Heart left ventricle (tissue), 16 donors: ENCODE results near the gene CRISPLD2. TPM values are rescaled to one million over a fixed set of nuclear protein-coding genes. Genes with fewer than 3 reads are reported as not detected.
A peak's percentile ranks its signal among the peaks of the same experiment; 100 is the strongest.

Experiments used
- ATAC-seq, 4 donors: fragments of 200-7000 bp; cut with Tn5 transposase; one replicate each; pipeline ENCODE4 v1.9.1; 2020 to 2022; ENCODE audit warnings: moderate library complexity in 4 of 4, mild to moderate bottlenecking in 3 of 4, moderate number of reproducible peaks in 1 of 4
- DNase-seq, 5 donors: peaks; one replicate each; pipeline ENCODE4 v3.0.0-alpha.2; 2020
- H3K27ac ChIP-seq, 12 donors: fragments of 200-600 bp; sonication (generic) in 4 of 12; one replicate each; pipeline versions ENCODE4 v1.5.0 to v1.8.0; 2016 to 2022; ENCODE audit warnings: mild to moderate bottlenecking in 2 of 12
- H3K27me3 ChIP-seq, 9 donors: fragments of 200-600 bp; sonication (generic) in 2 of 9; one replicate each; pipeline versions ENCODE4 v1.5.1 to v1.8.0; 2016 to 2022; ENCODE audit warnings: mild to moderate bottlenecking in 3 of 9
- H3K36me3 ChIP-seq, 9 donors: fragments of 200-600 bp; sonication (generic) in 2 of 9; one replicate each; pipeline versions ENCODE4 v1.5.0 to v1.8.0; 2018 to 2022; ENCODE audit warnings: mild to moderate bottlenecking in 2 of 9
- H3K4me1 ChIP-seq, 12 donors: fragments of 200-600 bp; sonication (generic) in 4 of 12; one replicate each; pipeline versions ENCODE4 v1.5.0 to v1.8.0; 2016 to 2022; ENCODE audit warnings: mild to moderate bottlenecking in 3 of 12
- H3K4me3 ChIP-seq, 12 donors: fragments of 200-600 bp; sonication (generic) in 4 of 12; one replicate each; pipeline versions ENCODE4 v1.5.0 to v1.8.0; 2017 to 2022; ENCODE audit warnings: mild to moderate bottlenecking in 9 of 12, moderate library complexity in 4 of 12
- H3K9me3 ChIP-seq, 12 donors: fragments of 200-600 bp; sonication (generic) in 4 of 12; one replicate each; pipeline versions ENCODE4 v1.5.0 to v1.8.0; 2016 to 2022; ENCODE audit warnings: mild to moderate bottlenecking in 1 of 12
- POLR2A ChIP-seq, 2 donors: fragments of 450-650 bp; IDR thresholded peaks; one replicate each; pipeline ENCODE4 v1.6.1; 2017; ENCODE audit warnings: antibody characterized with exemption in 2 of 2, mild to moderate bottlenecking in 2 of 2, moderate library complexity in 2 of 2
- WGBS, 4 donors: extraction: QIAGEN DNeasy Blood & Tissue Kit in 2 of 4; methylation state at CpG; one replicate each; pipeline versions ENCODE4 v1.1.5 to v1.1.7; 2013 to 2018; 5-methylcytosine and 5-hydroxymethylcytosine counted together
- intact Hi-C, 10 donors: fragments of 100-400 bp; cut with DNase I; formaldehyde crosslinking; loops; one replicate each; pipeline versions ENCODE4 v1.11.1 to v1.14.2; 2022
- polyA plus RNA-seq, 2 donors: library from polyadenylated mRNA; stranded (reverse); fragments of 200-250 nt; gene quantifications; one replicate each; pipeline ENCODE4 v1.2.3, GENCODE V29; 2013
- total RNA-seq, 9 donors: library from RNA; depleted of rRNA in 2 of 9; stranded (reverse); fragments of >200 nt in 2 of 9; fragmentation: NEBNext Ultra II Directional in 3 of 9; extraction: Animal tissue kit (Norgen Biotek cat#: 25700) in 3 of 9; gene quantifications; one replicate each; pipeline versions ENCODE4 v1.1.0 to v1.2.4, GENCODE V29; 2016 to 2023
- TF ChIP-seq, protein P1 (sequence below), 12 donors: fragments of 200-600 bp; sonication (generic) in 4 of 12; IDR thresholded peaks; one replicate each; pipeline versions ENCODE4 v1.5.0 to v1.8.0; 2018 to 2022; ENCODE audit warnings: antibody characterized with exemption in 12 of 12, mild to moderate bottlenecking in 5 of 12
- donor health status: ischemic (EF 13 %, LVEDD 7.1; RV severe dilation, severe dysfunction).
- donor health status: healthy with polysubstance abuse.
- donor health status: DM: no; HTN: yes; CAD: no.
- donor health status: DM: no; HTN: no; CAD: no.
- donor health status: ischemic (EF 25% LVEDD 6.9; RV normal size, moderate dysfunction).
- donor health status: ischemic (EF 25% LVEDD 5.7; RV mildly dilated, moderate dysfunction).
- donor health status: healthy.
- donor health status: DM: yes; HTN: yes; CAD: no.
- donor health status: ischemic (EF 35%, LVEDD 5.7; RV mildly dilated, moderate dysfunction).
- donor health status: nonischemic (EF 11% LVEDD 7.7; RV severe dilation, severe dysfunction).
- donor health status: DM: yes; HTN: yes; CAD: no.
- donor health status: PGD.
- donor health status: ischemic (EF 29% LVEDD 5.4; RV normal size, mild dysfunction).
- donor health status: nonischemic (EF 23%, LVEDD 6.1; RV moderate dilation, normal function).

CRISPLD2 gene
- total and polyA plus RNA-seq, 11 donors, result 8.0 to 153 (median 12.9) TPM

DNA sequence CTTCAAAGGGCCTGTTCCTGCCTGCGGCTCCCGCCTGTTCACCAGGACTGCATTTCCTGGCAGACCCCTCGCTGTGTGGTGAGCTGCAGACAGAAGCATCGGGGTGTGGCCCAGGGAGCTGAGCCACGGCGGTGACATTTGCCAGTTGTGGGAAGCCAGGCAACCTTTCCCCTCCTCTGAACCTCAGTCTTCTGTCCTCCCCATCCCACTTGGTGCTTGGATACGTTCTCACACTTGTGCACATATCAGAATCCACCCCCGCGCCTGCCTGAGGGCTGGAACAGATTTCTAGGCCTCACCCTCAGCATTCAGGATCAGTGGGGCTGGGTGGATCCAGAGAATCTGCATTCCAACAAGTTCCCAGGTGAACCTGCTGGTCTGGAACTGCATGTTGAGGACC is 63.5 kb downstream of the CRISPLD2 start:
- DNase-seq, result peak; percentile 30 to 72 (median 46)
- TF ChIP-seq POLR2A (IDR thresholded peaks at IDR 0.05), result no peak
- TF ChIP-seq, protein P1, sequence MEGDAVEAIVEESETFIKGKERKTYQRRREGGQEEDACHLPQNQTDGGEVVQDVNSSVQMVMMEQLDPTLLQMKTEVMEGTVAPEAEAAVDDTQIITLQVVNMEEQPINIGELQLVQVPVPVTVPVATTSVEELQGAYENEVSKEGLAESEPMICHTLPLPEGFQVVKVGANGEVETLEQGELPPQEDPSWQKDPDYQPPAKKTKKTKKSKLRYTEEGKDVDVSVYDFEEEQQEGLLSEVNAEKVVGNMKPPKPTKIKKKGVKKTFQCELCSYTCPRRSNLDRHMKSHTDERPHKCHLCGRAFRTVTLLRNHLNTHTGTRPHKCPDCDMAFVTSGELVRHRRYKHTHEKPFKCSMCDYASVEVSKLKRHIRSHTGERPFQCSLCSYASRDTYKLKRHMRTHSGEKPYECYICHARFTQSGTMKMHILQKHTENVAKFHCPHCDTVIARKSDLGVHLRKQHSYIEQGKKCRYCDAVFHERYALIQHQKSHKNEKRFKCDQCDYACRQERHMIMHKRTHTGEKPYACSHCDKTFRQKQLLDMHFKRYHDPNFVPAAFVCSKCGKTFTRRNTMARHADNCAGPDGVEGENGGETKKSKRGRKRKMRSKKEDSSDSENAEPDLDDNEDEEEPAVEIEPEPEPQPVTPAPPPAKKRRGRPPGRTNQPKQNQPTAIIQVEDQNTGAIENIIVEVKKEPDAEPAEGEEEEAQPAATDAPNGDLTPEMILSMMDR (IDR thresholded peaks at IDR 0.05), result no peak
- peaks cover 0 to 38% (median 14%) of the 10 kb centered on the region in 12 donors for H3K4me1 ChIP-seq
- ATAC-seq, result peak; percentile 22 to 67 (median 57)
- WGBS, 4 donors, result 64 to 79% (median 76%) methylated on average over 8 to 9 of the region's 9 CpGs
- peaks cover 0 to 28% (median 7%) of the 10 kb centered on the region in 9 donors for H3K36me3 ChIP-seq
- intact Hi-C loops, result loop anchor here in 1 of 10 donors (5.0 kb wide), 1 partner anchor 46 kb away; no protein-coding TSS in a partner anchor
- H3K9me3 ChIP-seq, result no peaks in the 10 kb centered on the region
- H3K27ac ChIP-seq, result peak overlapping the region in 6 of 12 donors; percentile 11 to 79 (median 40)
- H3K4me3 ChIP-seq, result no peak overlapping the region
- no peaks in the 10 kb centered on the region for H3K27me3 ChIP-seq

DNA sequence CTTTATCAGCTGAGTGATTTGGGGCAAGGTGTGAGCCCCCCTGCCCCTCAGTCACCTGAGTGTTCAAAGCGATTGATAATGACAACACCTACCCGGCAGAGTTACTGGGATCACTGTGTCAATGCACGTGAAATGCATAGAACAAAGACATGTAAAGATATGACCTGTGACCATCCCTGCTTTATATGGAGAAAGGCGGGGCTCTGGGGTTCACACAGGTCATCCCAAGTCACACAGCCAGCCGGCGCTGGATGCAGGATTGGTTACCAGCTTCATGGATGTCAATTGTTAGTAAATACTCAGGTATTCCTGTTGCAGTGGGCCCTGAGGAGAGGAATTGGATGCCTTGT is 64.4 kb downstream of the CRISPLD2 start:
- DNase-seq (peak in 1 of 5 donors; percentile 42), ATAC-seq (no peak)
- H3K4me1 ChIP-seq, result peaks cover 0 to 38% (median 14%) of the 10 kb centered on the region in 12 donors
- peak overlapping the region in 8 of 12 donors; percentile 2 to 79 (median 70) for H3K27ac ChIP-seq
- 71 to 80% (median 72%) methylated on average over 6 of the region's 6 CpGs for WGBS, 4 donors
- intact Hi-C loops, result loop anchor here in 1 of 10 donors (5.0 kb wide), 1 partner anchor 47 kb away; no protein-coding TSS in a partner anchor
- no peak for TF ChIP-seq POLR2A (IDR thresholded peaks at IDR 0.05)
- TF ChIP-seq, protein P1 (IDR thresholded peaks at IDR 0.05), result no peak
- no peaks in the 10 kb centered on the region for H3K9me3 ChIP-seq
- H3K36me3 ChIP-seq, result peaks cover 0 to 33% (median 7%) of the 10 kb centered on the region in 9 donors
- H3K4me3 ChIP-seq, result no peak overlapping the region
- no peaks in the 10 kb centered on the region for H3K27me3 ChIP-seq

DNA sequence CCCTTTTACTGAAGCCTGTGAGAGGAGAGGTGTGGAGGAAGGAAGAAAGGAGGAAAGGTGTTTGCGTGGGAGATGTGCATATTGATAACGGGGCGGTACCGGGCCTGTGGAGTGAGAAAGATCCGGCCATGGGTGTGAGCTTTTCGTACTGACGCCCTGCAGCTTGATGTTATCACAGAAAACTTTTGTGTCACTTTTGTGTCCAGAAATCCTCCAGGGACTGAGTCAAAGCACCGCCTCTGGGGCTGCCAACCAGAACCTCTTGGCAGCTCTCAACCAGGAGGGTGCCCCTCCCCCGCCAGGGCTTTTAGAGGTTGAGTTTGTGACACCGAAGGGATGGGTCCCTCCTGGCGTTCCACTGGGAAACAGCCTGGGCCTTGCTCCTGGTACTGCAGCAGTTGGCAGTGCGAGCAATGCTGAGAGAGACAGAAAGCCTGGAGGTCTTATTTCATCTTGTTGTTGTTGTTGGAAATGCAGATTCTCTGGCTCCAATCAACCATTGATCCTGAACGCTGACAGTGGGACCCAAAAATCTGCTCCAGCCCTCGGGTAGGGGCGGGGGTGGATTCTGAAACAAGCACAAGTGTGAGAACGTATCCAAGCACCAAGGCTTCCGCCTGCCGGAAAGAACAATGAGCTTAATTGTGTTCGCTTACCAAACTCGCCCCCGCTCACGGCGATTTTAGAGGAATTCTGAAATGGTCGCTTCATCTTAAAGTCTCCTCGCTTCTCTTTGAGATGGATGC is 65.0 kb downstream of the CRISPLD2 start:
- H3K9me3 ChIP-seq, result no peaks in the 10 kb centered on the region
- peak overlapping the region in 11 of 12 donors; percentile 1 to 79 (median 69) for H3K27ac ChIP-seq
- WGBS, 4 donors, result 34 to 61% (median 45%) methylated on average over 25 of the region's 25 CpGs
- H3K27me3 ChIP-seq, result no peaks in the 10 kb centered on the region
- ATAC-seq (peak in 3 of 4 donors; percentile 30 to 55 (median 47)), DNase-seq (peak; percentile 47 to 65 (median 62))
- peak overlapping the region in 5 of 12 donors; percentile 8 to 14 (median 12) for H3K4me3 ChIP-seq
- H3K36me3 ChIP-seq, result peaks cover 0 to 31% (median 7%) of the 10 kb centered on the region in 9 donors
- intact Hi-C loops, result loop anchor here in 1 of 10 donors (5.0 kb wide), 1 partner anchor 47 kb away; no protein-coding TSS in a partner anchor
- TF ChIP-seq POLR2A (IDR thresholded peaks at IDR 0.05), result no peak
- TF ChIP-seq, protein P1 (IDR thresholded peaks at IDR 0.05), result no peak
- peaks cover 0 to 38% (median 14%) of the 10 kb centered on the region in 12 donors for H3K4me1 ChIP-seq

DNA sequence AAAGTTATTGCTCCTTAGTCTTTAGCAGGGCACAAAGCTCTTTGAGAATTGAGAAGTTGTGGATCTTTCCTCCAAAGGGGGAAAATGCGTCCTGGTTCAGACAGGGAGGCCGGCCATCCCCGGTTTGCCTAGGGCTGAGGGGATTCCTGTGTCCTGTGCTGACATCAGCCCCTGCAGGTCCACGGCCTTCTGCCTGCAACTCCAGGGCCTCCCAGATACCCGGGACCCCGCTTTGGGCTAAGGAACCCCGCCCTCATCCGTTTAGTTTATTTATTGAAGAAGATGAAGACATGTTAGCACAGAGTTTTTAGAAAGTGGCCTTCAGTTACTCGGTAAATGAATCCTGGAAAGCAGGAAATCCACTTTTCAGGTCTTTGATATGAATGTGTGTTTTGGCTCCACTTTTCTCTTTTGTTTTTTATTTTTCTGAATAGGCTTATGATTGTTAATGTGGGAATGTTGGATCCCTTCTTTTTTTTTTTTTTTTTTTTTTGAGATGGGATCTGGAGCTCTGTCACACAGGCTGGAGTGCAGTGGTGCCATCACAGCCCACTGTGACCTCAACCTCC is 65.6 kb downstream of the CRISPLD2 start:
- peaks cover 0 to 25% (median 7%) of the 10 kb centered on the region in 9 donors for H3K36me3 ChIP-seq
- H3K4me3 ChIP-seq, result peak overlapping the region in 4 of 12 donors; percentile 9 to 14 (median 12)
- no peaks in the 10 kb centered on the region for H3K27me3 ChIP-seq
- DNase-seq (peak in 1 of 5 donors; percentile 38), ATAC-seq (peak in 1 of 4 donors; percentile 2)
- H3K4me1 ChIP-seq, result peaks cover 0 to 38% (median 14%) of the 10 kb centered on the region in 12 donors
- H3K27ac ChIP-seq, result peak overlapping the region in 11 of 12 donors; percentile 1 to 79 (median 69)
- WGBS, 4 donors, result 38 to 55% (median 47%) methylated on average over 9 of the region's 9 CpGs
- intact Hi-C loops, result no loop called here
- TF ChIP-seq, protein P1 (IDR thresholded peaks at IDR 0.05), result no peak
- no peak for TF ChIP-seq POLR2A (IDR thresholded peaks at IDR 0.05)
- H3K9me3 ChIP-seq, result no peaks in the 10 kb centered on the region
